Smooth muscle cell (in vitro differentiated cells): ENCODE measurements around the gene CBX1. TPM values are rescaled to one million over a fixed set of nuclear protein-coding genes. Genes with fewer than 3 reads are reported as not detected.

ENCODE experiments used
- DNase-seq: peaks from one replicate; lab custom pipeline; 2025; ENCODE audit not compliant: unreplicated experiment; lab: John Stamatoyannopoulos, UW
- H2AFZ ChIP-seq: fragments of 200-600 bp; sonication (generic); 2 replicates; pipeline ENCODE4 v1.6.0; 2016; ENCODE audit warnings: antibody characterized with exemption, low read depth, mild to moderate bottlenecking
- H3F3A ChIP-seq: fragments of 200-600 bp; sonication (generic); 2 replicates; pipeline ENCODE4 v1.6.0; 2017; ENCODE audit warnings: antibody characterized with exemption, low read depth
- H3K27ac ChIP-seq: fragments of 200-600 bp; sonication (generic); 2 replicates; pipeline ENCODE4 v1.5.1; 2016; ENCODE audit warnings: low read depth, mild to moderate bottlenecking
- H3K27me3 ChIP-seq: fragments of 200-600 bp; sonication (generic); 2 replicates; pipeline ENCODE4 v1.6.1; 2016; ENCODE audit warnings: low read depth, mild to moderate bottlenecking
- H3K36me3 ChIP-seq: fragments of 200-600 bp; sonication (generic); 2 replicates; pipeline ENCODE4 v1.5.1; 2016; ENCODE audit warnings: low read depth
- H3K4me1 ChIP-seq: fragments of 200-600 bp; sonication (generic); 2 replicates; pipeline ENCODE4 v1.5.1; 2016; ENCODE audit warnings: low read depth
- H3K4me2 ChIP-seq: fragments of 200-600 bp; sonication (generic); 2 replicates; pipeline ENCODE4 v1.6.0; 2016; ENCODE audit warnings: mild to moderate bottlenecking
- H3K4me3 ChIP-seq: fragments of 200-600 bp; sonication (generic); 2 replicates; pipeline ENCODE4 v1.5.1; 2016; ENCODE audit warnings: mild to moderate bottlenecking
- H3K79me2 ChIP-seq: fragments of 200-600 bp; sonication (generic); 2 replicates; pipeline ENCODE4 v1.6.0; 2016; ENCODE audit warnings: low read depth, mild to moderate bottlenecking
- H3K9ac ChIP-seq: fragments of 200-600 bp; sonication (generic); 2 replicates; pipeline ENCODE4 v1.6.0; 2016; ENCODE audit warnings: low read depth
- H3K9me3 ChIP-seq: fragments of 200-600 bp; sonication (generic); replicated peaks from 2 replicates; pipeline ENCODE4 v1.5.1; 2016; ENCODE audit warnings: low read depth
- H4K20me1 ChIP-seq: fragments of 200-600 bp; sonication (generic); 2 replicates; pipeline ENCODE4 v1.6.0; 2016; ENCODE audit warnings: low read depth
- WGBS: methylation state at CpG from one replicate; pipeline ENCODE4 v1.1.7; 2016; ENCODE audit warnings: low lambda C conversion rate; 5-methylcytosine and 5-hydroxymethylcytosine counted together
- microRNA counts: library from miRNA; unstranded; fragments of <30 nt; microRNA quantifications from one replicate; lab custom pipeline; 2016
- microRNA-seq: library from miRNA; unstranded; fragments of <30 nt; microRNA quantifications from one replicate; pipeline ENCODE4, GENCODE V29; 2016; ENCODE audit warnings: borderline number of aligned reads
- polyA plus RNA-seq: library from polyadenylated mRNA; unstranded; fragments of >200 nt; fragmentation: Nextera tagmentation; extraction: Ambion mirVana; gene quantifications from 2 replicates; pipeline ENCODE4 v1.2.1, GENCODE V29; 2016
- small RNA-seq: library from RNA; depleted of rRNA; stranded (forward); fragments of <200 nt; gene quantifications from one replicate; pipeline ENCODE3, GENCODE V24; 2014
- total RNA-seq: library from RNA; depleted of rRNA; stranded (reverse); fragments of >200 nt; gene quantifications from 2 replicates; pipeline ENCODE4 v1.2.3, GENCODE V29; 2014
- TF ChIP-seq, protein P1 (sequence below): fragments of 200-600 bp; sonication (generic); IDR thresholded peaks from 2 replicates; pipeline ENCODE4 v1.5.1; 2017; ENCODE audit warnings: borderline replicate concordance, mild to moderate bottlenecking, antibody characterized with exemption; ENCODE audit not compliant: insufficient read depth, poor library complexity, severe bottlenecking

The CBX1 gene
- total and polyA plus RNA-seq, 2 experiments from 2014 or later, result 32.7 to 63.4 TPM

DNA sequence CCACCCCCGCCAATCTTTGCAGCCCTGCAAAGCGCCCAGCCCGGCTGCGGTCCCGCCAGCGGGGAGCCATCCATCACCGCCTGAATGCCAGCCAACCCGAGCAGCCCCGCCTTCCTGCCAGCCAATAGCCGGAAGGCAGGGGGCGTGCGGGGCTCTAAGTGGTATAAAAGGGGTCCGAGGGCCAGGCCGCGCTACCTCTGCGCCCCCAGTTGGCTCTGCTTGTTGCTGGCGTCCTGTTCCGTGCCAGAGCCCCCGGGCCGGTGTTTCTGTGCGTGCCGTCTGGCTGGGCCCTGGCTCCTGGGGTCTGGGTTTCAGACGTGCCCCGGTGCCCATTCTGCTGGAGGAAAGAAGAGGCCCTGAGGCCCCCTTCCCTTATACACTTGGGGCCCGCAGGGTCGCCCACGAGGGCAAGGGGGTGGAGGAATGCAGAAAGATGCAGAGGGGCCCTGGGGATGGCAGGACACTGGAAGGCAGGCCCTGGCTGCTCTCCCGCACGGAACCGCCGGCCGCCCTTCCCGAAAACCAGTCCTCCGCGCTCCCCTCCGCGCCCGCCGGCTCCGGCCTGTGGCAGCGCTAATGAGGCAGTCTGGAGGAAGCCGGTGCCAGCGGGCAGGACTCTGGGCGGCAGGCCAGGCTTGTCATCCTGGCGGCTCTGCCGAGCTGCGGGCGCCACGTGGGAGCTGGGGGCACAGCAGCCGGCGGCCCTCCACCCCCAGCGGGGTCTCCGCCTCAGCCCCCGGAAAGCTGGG, 77.7 kb downstream of the CBX1 start:
- H2AFZ ChIP-seq, result peak overlapping the region; percentile 81
- H3K9ac ChIP-seq, result peak overlapping the region; percentile 55
- H4K20me1 ChIP-seq, result no peaks in the 10 kb centered on the region
- TF ChIP-seq, protein P1, sequence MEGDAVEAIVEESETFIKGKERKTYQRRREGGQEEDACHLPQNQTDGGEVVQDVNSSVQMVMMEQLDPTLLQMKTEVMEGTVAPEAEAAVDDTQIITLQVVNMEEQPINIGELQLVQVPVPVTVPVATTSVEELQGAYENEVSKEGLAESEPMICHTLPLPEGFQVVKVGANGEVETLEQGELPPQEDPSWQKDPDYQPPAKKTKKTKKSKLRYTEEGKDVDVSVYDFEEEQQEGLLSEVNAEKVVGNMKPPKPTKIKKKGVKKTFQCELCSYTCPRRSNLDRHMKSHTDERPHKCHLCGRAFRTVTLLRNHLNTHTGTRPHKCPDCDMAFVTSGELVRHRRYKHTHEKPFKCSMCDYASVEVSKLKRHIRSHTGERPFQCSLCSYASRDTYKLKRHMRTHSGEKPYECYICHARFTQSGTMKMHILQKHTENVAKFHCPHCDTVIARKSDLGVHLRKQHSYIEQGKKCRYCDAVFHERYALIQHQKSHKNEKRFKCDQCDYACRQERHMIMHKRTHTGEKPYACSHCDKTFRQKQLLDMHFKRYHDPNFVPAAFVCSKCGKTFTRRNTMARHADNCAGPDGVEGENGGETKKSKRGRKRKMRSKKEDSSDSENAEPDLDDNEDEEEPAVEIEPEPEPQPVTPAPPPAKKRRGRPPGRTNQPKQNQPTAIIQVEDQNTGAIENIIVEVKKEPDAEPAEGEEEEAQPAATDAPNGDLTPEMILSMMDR, result peak; percentile 4
- H3K27ac ChIP-seq, result peak overlapping the region; percentile 78
- H3K4me2 ChIP-seq, result peak overlapping the region; percentile 94
- peak overlapping the region; percentile 59 for H3K4me3 ChIP-seq
- H3F3A ChIP-seq, result peaks cover 4% of the 10 kb centered on the region
- no peaks in the 10 kb centered on the region for H3K9me3 ChIP-seq
- H3K27me3 ChIP-seq, result no peaks in the 10 kb centered on the region
- DNase-seq, result peak; percentile 57
- 1% methylated on average over 52 of the region's 54 CpGs for WGBS
- H3K4me1 ChIP-seq, result peaks cover 29% of the 10 kb centered on the region
- H3K79me2 ChIP-seq, result no peaks in the 10 kb centered on the region
- H3K36me3 ChIP-seq, result no peaks in the 10 kb centered on the region

DNA sequence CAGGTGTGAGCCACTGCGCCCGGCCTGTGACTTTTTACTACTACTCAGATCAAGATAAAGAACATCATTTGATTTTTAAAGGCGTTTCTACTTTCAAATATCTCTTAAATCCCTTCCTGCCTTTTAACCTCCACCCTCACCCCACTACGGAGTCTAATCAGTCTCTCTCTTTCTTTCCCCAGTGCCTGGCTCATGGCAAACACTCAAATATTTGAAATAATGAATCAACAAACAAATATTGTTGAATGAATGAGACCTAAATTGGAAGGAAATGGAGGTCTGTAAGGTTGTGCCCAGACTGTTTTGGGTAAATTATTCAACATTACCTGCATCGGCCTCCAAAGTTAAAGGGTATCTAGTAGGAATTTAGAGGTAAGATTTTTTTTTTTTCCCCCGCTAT, 78.4 kb downstream of the CBX1 start:
- H3K4me1 ChIP-seq, result peaks cover 29% of the 10 kb centered on the region
- H3K4me3 ChIP-seq, result no peak overlapping the region
- H3K4me2 ChIP-seq, result peak overlapping the region; percentile 94
- H3K36me3 ChIP-seq, result no peaks in the 10 kb centered on the region
- DNase-seq, result no peak
- no peak overlapping the region for H3K9ac ChIP-seq
- no peaks in the 10 kb centered on the region for H3K79me2 ChIP-seq
- TF ChIP-seq, protein P1, result no peak
- no peaks in the 10 kb centered on the region for H4K20me1 ChIP-seq
- H3F3A ChIP-seq, result peaks cover 4% of the 10 kb centered on the region
- no peak overlapping the region for H3K27ac ChIP-seq
- 57% methylated on average over 6 of the region's 6 CpGs for WGBS
- H2AFZ ChIP-seq, result no peak overlapping the region
- H3K9me3 ChIP-seq, result no peaks in the 10 kb centered on the region
- no peaks in the 10 kb centered on the region for H3K27me3 ChIP-seq

DNA sequence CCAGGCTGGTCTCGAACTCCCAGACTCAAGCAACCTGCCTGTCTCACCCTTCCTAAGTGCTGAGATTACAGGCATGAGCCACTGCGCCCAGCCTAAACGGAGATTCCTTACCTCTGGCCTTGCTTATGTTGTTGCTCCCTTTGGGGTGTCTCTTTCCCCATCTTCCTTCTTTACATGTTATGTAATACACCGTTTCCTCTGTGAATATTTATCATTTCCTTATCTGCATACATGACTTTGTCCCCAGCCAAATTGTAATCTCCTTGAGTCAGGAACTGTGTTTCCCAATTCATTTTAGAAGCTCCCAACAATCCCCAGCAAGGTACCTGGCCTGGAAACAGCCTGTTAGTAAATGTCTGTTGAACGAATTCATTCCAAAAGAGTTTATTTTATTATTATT, 79.3 kb downstream of the CBX1 start:
- Histone ChIP-seq H4K20me1 (no peaks in the 10 kb centered on the region), H3K9me3 (no peaks in the 10 kb centered on the region), H3K4me3 (no peak overlapping the region), H3K36me3 (no peaks in the 10 kb centered on the region), H3K4me2 (no peak overlapping the region), H3K79me2 (no peaks in the 10 kb centered on the region), H3K9ac (no peak overlapping the region), H3K27ac (no peak overlapping the region), H3F3A (peaks cover 4% of the 10 kb centered on the region), H3K27me3 (no peaks in the 10 kb centered on the region), H2AFZ (no peak overlapping the region), H3K4me1 (peaks cover 29% of the 10 kb centered on the region)
- TF ChIP-seq, protein P1, result no peak
- DNase-seq, result no peak
- 86% methylated on average over 5 of the region's 5 CpGs for WGBS

MicroRNAs encoded within 50 kb of the gene (microRNA counts, 767-probe panel; counts per million panel counts)
- 7,379 counts per million, percentile 47 among the panel's probes with 10 or more counts for microRNA hsa-miR-152 (lab: Ali Mortazavi, UCI)

Small RNA genes lying within 50 kb of the gene (microRNA-seq; reads per million reads assigned to microRNA genes)
- 2,320 reads per million, percentile 85 among the genes with 10 or more reads in this experiment for gene MIR152

Small RNA genes lying within 50 kb of the gene (small RNA-seq; reads per million reads assigned to genes)
- gene AC004477.2, result not detected
- gene MIR152, result 177 reads per million, percentile 99 among the genes with 10 or more reads in this experiment
- 0.08 reads per million for gene RNU6-1201P

Other genes starting within 250 kb of the CBX1 start
- gene SP2, start 205.2 kb downstream of the CBX1 start, total RNA-seq, result 2.4 and 4.7 TPM in 2 replicates
- 9.0 and 9.4 TPM in 2 replicates for gene SP2, start 205.2 kb downstream of the CBX1 start, polyA plus RNA-seq
- gene PNPO, start 159.9 kb downstream of the CBX1 start, total RNA-seq, result 7.6 and 9.3 TPM in 2 replicates
- gene PNPO, start 159.9 kb downstream of the CBX1 start, polyA plus RNA-seq, result 5.2 and 8.0 TPM in 2 replicates
- gene PRR15L, start 143.6 kb downstream of the CBX1 start, total RNA-seq, result not detected in 2 replicates
- 0.15 TPM in 1 of 2 replicates, not detected in the other for gene PRR15L, start 143.6 kb downstream of the CBX1 start, polyA plus RNA-seq
- 79.6 and 85.6 TPM in 2 replicates for gene CDK5RAP3, start 130.4 kb downstream of the CBX1 start, total RNA-seq
- gene CDK5RAP3, start 130.4 kb downstream of the CBX1 start, polyA plus RNA-seq, result 119 and 121 TPM in 2 replicates
- gene COPZ2, start 63.7 kb downstream of the CBX1 start, total RNA-seq, result 70.6 and 91.8 TPM in 2 replicates
- 193 and 257 TPM in 2 replicates for gene COPZ2, start 63.7 kb downstream of the CBX1 start, polyA plus RNA-seq
- 101 and 103 TPM in 2 replicates for gene NFE2L1, start 53.1 kb downstream of the CBX1 start, total RNA-seq
- 61.0 and 67.6 TPM in 2 replicates for gene NFE2L1, start 53.1 kb downstream of the CBX1 start, polyA plus RNA-seq
- gene SNX11, start 6.3 kb upstream of the CBX1 start, total RNA-seq, result 9.9 and 15.3 TPM in 2 replicates
- 22.7 and 22.9 TPM in 2 replicates for gene SNX11, start 6.3 kb upstream of the CBX1 start, polyA plus RNA-seq